Dermis microvascular lymphatic vessel endothelial cell (primary cell): ENCODE data around the gene FAM234A. TPM values are rescaled to one million over a fixed set of nuclear protein-coding genes. Genes with fewer than 3 reads are reported as not detected.
"Not testable (repeated sequence)": the region's sequence is repeated elsewhere in the genome, so short reads cannot be mapped to it uniquely, and the experiment has no call there.

Source experiments
- DNase-seq, 2 donors: peaks; one replicate each; pipeline versions ENCODE4 v3.0.0 to v3.0.0-alpha.2; 2010; ENCODE audit warnings: low read depth in 2 of 2
- total RNA-seq: library from RNA; depleted of rRNA; stranded (reverse); fragments of >200 nt; gene quantifications from 2 replicates; pipeline ENCODE4 v1.2.1, GENCODE V29; 2014

The FAM234A gene
- 33.1 and 58.9 TPM in 2 replicates for total RNA-seq

- DNase-seq = peak; percentile 81 to 89
Observed at GRCh38 chr16:234468-235305, at the start of gene FAM234A. FAM234A (plus strand) TSS chr16:234821; CDS start chr16:254414, 19,593 bp downstream.

GRCh38 chr16:185213-185612 is 49.4 kb upstream of the FAM234A start:
- no peak for DNase-seq

- no peak for DNase-seq
Observed at GRCh38 chr16:185691-186090, 48.9 kb upstream of the FAM234A start.

GRCh38 chr16:187330-187729 is 47.3 kb upstream of the FAM234A start:
- no peak for DNase-seq

GRCh38 chr16:188674-189073 is 45.9 kb upstream of the FAM234A start:
- no peak for DNase-seq

- no peak for DNase-seq
Observed at GRCh38 chr16:189604-190186, 44.9 kb upstream of the FAM234A start.

GRCh38 chr16:191831-192230 is 42.8 kb upstream of the FAM234A start:
- DNase-seq = no peak

GRCh38 chr16:192686-193085 is 41.9 kb upstream of the FAM234A start:
- no peak for DNase-seq

- no peak for DNase-seq
Observed at GRCh38 chr16:193441-193840, 41.2 kb upstream of the FAM234A start.

GRCh38 chr16:194516-194915 is 40.1 kb upstream of the FAM234A start:
- peak in 1 of 2 donors; percentile 55 for DNase-seq

GRCh38 chr16:200388-200787 is 34.2 kb upstream of the FAM234A start:
- no peak for DNase-seq

- DNase-seq = no peak
Observed at GRCh38 chr16:203246-203645, 31.4 kb upstream of the FAM234A start.

GRCh38 chr16:204046-204445 is 30.6 kb upstream of the FAM234A start:
- DNase-seq = not testable (repeated sequence)

GRCh38 chr16:209359-209758 is 25.3 kb upstream of the FAM234A start:
- DNase-seq = not testable (repeated sequence)

GRCh38 chr16:211631-212180 is 22.9 kb upstream of the FAM234A start:
- not testable (repeated sequence) for DNase-seq

GRCh38 chr16:212999-213398 is 21.6 kb upstream of the FAM234A start:
- no peak for DNase-seq

GRCh38 chr16:220021-220420 is 14.6 kb upstream of the FAM234A start:
- no peak for DNase-seq

GRCh38 chr16:228151-228851 is 6.3 kb upstream of the FAM234A start:
- DNase-seq = peak; percentile 5 to 41

- peak; percentile 69 to 88 for DNase-seq
Observed at GRCh38 chr16:228852-229730, 5.5 kb upstream of the FAM234A start, which contains the start of gene LUC7L. LUC7L (minus strand) TSS chr16:229449; CDS start chr16:229339, 110 bp downstream.

GRCh38 chr16:229731-230281 is 4.8 kb upstream of the FAM234A start:
- DNase-seq = no peak

GRCh38 chr16:230351-230750 is 4.3 kb upstream of the FAM234A start:
- DNase-seq = not testable (repeated sequence)
